HG03571 (cell line): ENCODE results near the gene RAP1GAP.

Experiments used
- ATAC-seq: cut with Tn5 transposase; IDR thresholded peaks from one replicate; pipeline ENCODE4 v1.9.1; 2021; ENCODE audit not compliant: unreplicated experiment

The RAP1GAP gene

DNA sequence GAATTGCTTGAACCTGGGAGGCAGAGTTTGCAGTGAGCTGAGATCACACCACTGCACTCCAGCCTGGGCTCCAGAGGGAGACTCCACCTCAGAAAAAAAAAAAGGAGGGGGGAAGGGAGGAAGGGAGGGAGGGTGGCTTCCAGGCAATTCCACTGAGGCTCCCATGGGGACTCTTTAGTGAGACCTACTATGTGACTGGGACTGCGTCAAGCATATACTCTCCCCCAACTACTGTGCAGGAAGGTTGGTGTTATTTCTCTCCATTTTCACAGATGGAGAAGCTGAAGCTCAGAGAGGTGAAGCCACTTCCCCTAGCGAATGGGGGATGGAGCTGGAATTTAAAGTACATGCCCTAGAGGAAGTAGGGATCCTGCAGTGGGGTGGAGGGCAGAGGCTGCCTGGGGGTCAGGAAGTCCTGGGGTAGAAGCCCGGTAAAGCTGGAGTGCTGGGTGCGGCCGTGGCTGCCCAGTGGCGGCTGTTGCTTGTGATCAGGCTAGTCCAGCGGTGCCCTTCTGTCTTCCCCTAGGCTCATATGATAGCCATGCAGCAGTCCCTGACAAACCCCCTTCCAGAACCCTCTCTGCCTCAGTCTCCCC is 40.3 kb downstream of the RAP1GAP start:
- ATAC-seq = no peak

DNA sequence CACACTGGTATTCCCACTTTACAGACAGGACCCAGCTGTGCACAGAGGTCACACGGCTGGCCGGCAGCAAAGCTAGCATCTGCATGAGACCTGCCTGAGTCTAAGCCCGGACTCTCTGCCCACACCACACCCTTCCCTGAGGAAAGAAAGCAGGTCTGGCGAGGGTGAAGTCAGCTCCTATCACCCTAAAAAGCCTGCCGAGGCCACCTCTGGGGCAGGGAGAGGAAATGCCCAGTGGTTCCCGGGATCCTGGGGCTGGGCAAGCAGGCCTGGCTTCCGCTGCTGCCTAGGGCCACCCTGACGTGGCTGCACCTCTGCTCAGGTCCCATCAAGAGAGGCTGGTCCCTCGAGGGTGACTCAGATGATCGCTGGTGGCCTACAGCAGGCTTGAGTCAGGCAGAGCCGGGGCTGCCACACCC is 42.2 kb downstream of the RAP1GAP start:
- no peak for ATAC-seq

DNA sequence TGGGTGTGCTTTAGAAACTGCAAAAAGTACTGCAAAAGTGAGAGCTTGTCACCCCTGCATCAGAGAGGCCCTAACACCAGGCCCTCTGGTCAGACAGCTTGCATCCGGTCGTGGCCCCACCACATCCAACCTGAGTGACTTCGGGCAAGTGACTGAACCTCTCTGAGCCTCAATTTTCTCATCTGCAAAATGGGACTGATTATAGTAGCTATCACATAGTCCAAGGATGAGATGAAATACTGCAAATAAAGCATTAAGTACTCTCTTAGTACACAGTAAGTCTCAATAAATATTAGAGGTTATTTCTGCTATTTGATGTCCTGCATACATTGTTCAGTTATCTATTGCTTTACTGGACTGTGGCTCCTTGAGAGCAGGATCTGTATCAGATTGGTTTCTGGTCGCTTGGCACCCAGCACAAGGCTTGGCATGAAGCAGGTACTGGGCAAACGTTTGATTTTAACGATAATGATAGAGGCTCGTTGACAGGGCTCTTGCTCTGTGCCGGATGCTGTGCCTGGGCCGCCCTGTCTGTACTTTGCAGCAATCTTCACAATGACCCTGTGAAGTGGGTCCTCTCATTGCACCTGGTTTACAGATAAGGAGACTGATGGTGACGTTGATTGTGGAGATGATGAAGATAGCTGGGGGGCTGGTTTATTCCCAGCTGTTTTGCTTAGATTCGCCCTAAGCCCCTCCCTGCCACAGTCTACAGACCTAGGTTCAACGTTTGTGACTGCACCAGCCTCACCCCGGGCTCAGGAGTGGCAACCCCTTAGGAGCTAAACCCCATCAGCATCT is 43.6 kb downstream of the RAP1GAP start:
- no peak for ATAC-seq

DNA sequence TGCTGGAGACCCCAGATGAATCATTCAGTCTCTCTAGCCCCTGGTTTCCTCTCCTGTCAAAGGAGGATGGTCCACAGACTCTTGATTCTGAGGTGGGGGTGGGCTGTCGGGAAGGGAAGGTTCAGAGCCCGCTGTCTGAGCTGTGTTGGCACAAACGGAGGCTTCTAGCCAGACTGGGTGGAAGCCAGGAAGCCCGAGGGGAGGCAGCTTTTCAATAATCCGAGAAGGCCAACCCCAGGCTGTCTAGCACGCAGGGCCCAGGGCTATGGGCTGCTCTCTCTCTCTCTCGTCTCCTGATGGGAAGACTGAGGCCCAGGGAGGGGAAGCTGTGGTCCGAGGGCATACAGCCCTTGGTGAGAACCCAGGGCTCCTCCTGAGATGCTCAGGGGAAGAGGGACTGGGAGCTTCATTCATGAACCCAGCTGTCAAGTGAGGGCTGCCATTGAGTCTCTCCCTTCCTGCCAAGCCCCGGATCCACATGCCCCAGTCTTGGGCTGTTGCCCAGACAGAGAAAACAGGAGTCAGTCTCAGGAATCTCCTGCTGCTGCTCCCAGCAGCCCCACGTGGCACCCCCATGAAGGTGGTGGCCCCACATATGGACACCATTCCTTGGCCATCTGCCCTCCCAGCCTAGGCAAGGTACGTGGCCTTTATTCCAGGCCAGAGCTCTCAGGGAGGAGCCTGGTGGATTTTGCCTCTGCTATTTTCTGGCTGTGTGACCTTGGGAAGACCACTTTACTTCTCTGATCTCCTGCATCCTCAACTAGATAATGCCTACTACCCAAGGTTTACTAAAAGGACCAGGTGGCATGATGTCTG is 44.4 kb downstream of the RAP1GAP start:
- ATAC-seq = no peak

DNA sequence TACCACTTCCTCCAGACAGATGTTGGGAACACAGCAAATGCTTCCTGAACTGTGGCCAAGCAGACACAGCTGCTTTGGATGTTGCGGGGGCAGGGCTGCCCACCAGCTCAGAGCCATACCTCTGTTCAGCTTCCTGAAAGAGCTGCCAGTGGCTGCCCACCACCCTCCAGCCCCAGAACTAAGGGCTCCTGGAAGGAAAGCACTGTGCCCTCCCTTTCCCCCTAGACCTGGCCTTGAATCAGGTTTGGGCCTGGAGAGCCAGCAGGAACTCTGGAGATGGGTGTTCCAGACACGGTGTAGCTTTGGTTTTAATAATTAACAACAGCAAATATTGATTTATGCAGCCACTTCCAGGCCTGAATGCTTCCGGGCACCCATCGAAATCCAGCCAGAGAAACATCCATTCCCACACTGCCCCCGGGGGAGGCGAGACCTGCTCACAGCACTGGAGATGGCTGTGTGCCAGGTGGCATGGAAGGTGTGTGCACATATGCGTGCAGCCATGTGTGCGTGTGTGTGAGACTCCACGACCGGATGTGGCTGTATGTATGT is 45.7 kb downstream of the RAP1GAP start:
- ATAC-seq = no peak

DNA sequence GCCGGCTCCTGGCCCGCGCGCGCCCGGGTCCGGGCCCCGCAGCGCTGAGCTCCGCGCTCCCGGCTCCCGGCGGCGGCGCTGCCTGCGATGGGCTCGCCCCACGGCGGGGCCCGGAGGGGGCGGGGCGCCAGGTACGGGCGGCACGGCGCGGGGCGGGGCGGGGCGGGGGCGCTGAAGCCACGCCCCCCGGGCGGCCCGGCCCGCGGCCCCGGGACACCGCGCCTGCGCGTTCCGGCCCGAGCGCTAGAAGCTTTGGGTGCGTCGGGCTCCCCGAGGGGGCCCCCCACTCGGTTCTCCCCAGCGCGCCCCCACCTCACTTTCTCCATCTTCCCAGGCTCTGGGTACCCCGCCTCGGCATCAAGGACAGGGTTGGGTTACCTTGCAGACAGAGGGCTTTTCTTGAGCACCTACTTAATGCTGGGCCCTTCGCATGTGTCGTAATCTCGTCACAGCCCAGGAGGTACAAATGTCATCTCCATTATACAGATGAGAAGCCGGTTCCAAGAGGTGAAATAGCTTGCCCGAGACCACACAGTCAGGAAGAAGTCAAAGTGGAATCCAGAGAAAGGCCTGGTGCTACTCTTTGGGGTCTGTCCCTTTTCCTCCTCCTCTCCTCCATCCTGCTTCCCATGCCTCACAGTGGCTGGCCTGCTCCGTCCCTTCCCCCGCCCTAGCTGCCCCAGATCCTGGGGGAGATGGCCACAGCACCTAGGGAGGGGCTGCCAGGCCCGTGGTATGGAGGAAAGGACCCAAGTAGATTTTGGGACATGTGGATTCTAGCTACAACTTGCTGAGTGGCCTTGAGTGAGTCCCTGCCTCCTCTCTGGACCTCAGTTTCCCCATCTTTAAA is 46.5 kb downstream of the RAP1GAP start:
- no peak for ATAC-seq

DNA sequence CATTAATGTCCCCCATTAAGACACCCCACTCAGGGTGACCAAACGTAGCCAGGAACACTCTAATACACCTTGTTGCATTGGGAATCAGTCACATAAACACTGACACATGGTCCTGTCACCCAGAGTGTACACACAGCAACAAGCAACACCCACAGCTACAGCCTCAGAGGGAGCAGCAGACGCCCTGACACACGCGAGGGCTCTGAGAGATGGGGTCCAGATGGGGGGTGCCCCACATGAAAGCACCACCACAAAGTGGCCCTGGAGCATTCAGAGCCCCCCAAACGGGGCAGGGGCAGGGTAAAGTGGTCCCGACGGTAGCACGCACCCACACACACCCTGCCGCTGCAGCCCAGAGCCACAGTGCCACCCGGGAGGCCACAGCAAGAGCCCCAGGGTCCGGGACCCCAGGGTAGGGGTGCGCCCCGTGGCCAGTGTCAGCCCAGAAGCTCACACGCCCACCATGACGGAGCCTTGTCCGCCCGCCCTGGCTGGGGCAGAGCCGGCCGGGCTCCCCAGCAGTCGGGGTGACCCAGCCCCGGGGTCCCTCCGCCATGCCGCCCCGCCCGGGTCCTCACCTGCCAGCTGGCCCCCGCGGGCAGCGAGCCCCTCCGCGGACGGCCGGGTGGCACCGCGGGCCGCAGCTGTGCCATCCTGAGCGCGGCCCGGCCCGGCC is 47.3 kb downstream of the RAP1GAP start:
- no peak for ATAC-seq

DNA sequence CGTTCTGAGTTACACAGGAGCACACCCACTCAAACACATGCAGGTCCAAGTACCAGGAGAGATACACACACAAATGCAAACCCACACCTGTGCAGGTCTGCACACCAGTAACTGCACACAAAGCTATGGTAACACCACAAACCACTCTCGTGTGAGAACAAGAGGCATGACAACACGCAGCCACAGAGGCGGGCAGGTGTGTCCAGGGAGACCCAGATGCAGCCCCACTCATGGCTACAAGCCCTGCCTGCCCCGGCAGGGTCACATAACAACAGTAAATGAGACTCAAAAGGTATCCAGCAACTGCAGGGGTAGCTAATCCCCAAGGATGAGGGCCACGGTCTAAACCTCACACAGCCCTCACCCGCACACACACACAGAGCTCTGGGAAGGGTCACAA is 48.1 kb downstream of the RAP1GAP start:
- no peak for ATAC-seq

DNA sequence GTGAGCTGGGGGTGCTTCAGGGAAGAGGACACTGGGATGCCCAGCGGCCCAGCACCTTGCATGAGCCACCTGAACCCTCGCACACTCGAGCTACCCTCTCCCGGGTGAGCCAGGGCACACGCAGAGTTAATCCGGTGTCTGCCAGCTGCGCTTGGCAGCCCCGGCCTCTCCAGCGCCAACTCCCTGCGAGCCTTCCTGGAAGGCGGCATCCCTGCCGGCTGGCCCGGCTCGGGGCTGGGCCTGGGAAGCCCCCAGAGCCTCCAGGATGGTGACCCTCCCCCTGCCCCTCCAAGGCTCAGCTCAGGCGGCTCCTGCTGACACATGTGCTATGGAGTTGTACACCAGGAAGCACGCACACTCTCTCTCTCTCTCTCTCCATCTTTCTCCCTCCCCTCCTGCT is 48.7 kb downstream of the RAP1GAP start:
- ATAC-seq = no peak

DNA sequence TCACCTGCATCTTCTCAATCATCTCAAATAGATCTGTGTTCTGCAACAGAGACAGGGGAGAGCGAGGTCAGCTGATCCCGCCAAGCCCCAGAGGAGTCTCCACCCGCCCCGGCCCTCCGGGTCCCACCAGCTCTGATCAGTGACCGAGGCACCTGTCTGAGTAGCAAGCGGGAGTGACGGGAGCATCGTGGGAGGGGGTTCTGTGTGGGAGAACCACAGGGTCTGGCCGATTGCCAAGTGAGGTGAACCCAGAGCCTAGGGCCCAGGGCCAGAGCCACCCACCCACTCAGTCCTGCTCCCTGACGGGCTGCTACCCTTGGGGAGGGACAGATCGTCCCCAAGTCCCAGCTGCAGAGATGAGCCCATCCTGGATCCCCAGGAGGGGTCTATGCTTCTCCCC is 49.1 kb downstream of the RAP1GAP start:
- ATAC-seq = no peak

DNA sequence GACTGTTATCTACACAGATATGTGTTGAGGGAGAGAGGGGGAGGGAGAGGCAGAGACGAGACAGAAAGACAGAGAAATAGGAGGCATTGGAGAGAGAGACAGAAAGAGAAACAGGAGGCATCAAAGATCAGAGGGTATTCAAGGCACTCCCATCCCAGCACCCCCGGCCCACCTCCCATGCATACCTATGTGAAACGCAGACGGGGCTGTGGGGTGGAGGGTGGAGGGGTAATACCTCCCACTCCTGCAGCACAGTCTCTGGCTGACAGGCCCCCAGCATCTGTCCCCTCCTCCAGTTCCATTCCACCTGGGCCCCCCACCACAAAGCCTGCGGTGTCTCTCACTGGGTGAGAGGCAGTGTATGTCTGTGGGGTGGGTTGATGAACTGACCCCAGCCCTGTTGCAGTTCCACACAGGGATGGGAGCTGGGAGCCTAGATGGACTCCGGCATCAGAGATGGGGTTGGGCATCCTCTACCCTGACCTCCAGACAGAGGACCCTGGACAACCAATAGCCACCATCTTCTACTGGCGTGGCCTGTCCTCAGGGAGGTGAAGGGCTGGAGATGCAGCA is 49.7 kb downstream of the RAP1GAP start:
- ATAC-seq = no peak

DNA sequence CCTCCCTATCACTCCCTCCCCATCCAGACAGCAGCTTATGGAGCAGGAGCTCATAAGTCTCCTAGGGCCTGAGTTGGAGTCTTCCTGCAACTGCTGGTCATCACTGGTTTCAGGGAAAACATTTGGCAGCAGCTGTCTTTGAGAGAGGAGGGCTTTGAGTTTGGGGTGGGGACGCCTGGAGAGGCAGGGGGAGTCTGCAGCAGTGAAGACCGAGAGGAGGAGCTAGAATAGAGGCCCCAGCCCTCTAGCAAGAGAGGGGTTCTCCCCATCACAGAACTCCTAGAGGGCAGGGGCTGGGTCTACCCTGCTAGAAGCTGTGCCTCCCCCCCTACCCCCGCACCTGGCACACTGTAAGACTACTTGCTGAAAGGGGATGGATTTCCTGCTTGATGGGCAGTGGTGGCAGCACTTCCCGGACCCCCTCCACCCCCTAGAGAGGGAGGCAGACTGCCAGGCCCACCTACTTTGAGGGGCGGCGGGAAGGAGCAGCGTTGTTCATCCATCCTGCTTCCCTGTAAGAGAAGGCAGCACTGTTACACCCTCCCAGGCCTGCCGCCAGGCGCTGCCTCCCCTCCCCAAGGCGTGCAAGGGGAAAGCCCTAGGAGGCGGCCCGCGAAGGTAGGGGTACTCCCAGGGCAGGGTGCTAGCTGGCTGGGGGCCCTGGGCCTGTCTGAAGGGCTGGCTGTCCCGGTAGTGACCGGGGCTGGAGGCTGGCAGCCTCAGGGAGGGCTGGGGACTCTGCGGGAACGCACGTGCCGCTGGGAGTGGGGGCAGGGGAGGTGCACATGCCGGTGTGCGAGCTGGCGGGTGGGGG is 50.4 kb downstream of the RAP1GAP start:
- ATAC-seq = no peak

DNA sequence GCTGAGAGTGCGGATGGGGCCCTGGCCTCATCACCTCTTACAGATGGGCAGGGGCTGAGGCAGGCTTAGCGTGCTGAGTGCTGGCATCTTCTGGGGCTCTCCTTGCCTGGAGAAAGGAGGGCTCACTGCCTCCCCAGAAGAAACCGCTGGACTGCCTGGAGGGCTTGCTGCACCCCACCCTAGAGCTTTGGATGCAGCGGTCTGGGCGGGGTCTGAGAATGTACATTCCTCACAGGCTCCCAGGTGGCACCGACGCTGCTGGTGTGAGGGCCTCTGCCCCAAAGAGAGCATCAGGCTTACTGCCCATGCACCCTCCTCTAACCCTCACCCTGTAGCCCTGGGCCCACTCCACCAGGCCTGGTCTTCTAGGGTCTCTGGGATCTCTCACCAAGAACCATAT is 51.1 kb downstream of the RAP1GAP start:
- no peak for ATAC-seq

DNA sequence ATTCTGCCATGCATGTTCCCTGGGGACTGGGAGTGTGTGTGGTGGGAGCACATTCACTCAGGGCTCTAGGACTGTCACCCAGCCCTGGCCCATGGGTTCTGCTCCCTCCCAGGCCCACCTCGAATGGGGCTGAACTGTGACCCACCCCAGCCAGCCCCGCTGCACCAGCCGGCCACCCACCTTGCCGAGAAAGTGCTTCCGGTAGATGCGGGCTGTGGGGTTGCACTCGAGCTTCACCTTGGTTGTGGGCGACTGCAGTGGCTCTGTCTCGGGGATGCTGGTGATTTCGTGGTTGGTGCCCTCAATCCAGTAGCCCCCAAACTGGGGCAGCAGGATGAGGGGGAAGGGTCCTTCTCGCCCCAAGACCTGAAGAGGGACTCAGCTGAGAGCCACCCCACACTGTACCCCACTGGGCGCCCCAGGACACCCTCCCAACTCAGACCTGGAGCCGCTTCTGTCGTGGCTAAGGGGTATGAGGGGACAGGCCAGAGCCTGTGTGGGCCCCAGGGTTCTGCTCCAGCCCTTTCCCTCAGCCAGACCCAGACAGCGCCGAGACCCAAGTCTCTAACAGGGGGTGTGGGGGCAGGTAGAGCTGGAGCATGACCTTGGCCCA is 51.9 kb downstream of the RAP1GAP start:
- no peak for ATAC-seq

DNA sequence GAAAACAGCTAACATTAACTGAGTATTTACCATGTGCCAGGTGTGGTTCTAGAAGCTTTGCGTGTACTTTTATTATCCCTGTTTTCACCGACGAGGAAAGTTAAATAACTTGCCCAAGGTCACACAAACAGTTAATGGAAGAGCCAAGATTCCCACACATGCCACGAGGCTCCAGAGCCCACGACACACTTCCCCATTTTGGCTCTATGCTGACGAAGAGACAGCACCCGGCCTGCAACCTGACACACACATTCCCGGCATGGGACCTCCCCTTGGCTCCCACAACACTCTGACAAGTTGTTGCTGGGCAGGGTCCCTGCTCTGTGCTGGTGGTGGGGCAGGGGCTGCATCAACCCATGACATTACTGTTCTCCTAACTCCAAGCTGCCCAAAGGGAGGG is 52.8 kb downstream of the RAP1GAP start:
- no peak for ATAC-seq

DNA sequence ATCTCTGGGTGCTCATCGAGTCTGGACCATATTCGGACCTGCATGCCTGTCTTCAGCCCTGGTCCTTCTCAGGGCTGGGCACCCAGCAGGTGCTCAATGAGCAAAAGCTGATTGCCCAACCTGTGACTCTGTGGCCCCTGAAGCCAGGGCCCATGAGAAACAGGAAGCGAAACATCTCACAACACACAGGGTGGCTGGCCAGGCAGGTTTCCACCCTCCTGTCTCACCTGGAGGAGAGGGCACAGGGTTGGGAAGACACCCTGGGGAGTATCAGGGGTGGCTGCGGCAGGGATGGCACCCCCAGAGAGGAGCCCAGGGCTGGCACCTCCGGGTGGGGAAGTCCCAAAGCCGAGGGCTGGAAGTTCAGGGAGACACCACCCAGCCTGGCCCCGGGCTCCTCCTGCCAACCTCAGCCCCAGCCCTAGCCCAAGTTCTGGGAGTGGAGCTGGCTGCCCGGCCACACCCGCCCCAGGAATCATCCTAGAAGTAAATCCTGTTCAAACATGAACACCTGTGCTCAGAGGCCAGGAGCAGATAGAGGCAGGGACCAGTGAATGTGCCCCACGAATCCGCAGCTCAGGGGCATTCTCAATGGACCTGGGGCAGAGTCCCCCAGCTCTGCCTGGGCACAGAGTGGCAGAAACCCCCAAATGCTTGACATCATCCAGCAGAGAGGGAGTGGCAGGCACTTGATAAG is 54.6 kb downstream of the RAP1GAP start:
- ATAC-seq = no peak

DNA sequence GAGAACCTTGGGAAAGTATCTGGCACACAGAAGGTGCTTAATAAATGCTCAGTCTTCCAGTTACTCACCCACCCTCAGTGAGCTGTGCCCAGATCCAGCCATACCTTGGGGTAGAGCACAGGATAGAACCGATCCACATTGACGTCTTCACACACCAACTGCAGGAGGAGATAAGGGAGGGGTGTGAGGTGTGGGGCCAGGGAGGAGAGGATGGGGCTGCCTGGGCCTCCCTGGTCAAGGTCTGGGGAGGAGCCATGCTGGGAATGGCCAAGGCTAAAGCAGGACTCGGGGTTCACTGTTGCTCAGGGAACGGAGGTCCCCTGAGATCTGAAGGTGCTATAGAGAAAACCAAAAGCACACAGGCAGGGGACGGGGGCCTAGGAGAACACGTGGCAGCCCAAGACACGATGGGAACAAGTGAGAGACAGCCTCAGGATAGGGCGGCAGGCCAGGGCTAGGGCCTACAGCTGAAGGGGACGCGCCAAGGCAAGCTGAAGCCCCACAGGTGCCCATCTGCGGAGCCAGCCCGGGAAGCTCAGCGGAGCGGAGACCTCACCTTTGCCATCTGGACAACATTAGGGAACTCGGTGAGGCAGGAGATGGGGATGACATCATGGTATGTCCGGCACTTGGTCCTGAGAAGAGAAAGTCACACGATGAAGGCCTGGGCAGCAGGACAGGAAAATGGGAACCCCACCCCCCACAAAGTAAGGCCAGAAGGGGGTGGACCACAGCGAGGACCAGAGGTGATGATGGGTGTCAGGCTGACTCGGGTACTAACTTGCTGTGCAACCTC is 55.9 kb downstream of the RAP1GAP start:
- no peak for ATAC-seq
